Prostate gland (tissue), 2 donors: ENCODE measurements around the gene RARA. TPM values are rescaled to one million over a fixed set of nuclear protein-coding genes. Genes with fewer than 3 reads are reported as not detected.

Experiments
- DNase-seq: peaks from one replicate; pipeline ENCODE4 v3.0.0-alpha.2; 2019; ENCODE audit warnings: low spot score
- H3K27ac ChIP-seq, 2 donors: fragments of 200-600 bp; sonication (generic); 2 replicates each; pipeline ENCODE4 v1.5.1; 2017 to 2019
- H3K27me3 ChIP-seq: fragments of 200-600 bp; sonication (generic); replicated peaks from 2 replicates; pipeline ENCODE4 v1.5.1; 2019; ENCODE audit not compliant: insufficient read depth
- H3K36me3 ChIP-seq, 2 donors: fragments of 200-600 bp; sonication (generic); 1 replicate in 1 of 2; 2 replicates in 1 of 2; pipeline versions ENCODE4 v1.5.1 to v1.8.1; 2017 to 2019
- H3K4me1 ChIP-seq: fragments of 200-600 bp; sonication (generic); replicated peaks from 2 replicates; pipeline ENCODE4 v1.5.1; 2019
- H3K4me3 ChIP-seq, 2 donors: fragments of 200-600 bp; sonication (generic); 2 replicates each; pipeline ENCODE4 v1.5.1; 2017 to 2019
- H3K9me3 ChIP-seq: fragments of 200-600 bp; sonication (generic); 2 replicates; pipeline ENCODE4 v1.5.1; 2017
- POLR2A ChIP-seq: fragments of 450-650 bp; IDR thresholded peaks from one replicate; pipeline ENCODE4 v1.6.1; 2016; ENCODE audit warnings: antibody characterized with exemption, mild to moderate bottlenecking
- POLR2AphosphoS5 ChIP-seq: sonication (generic); formaldehyde crosslinking; IDR thresholded peaks from one replicate; pipeline ENCODE4 v1.6.1; 2017; ENCODE audit warnings: antibody characterized with exemption
- WGBS: methylation state at CpG from one replicate; pipeline ENCODE4 v1.1.5; 2018; 5-methylcytosine and 5-hydroxymethylcytosine counted together
- intact Hi-C: fragments of 100-400 bp; cut with DNase I; formaldehyde crosslinking; loops from one replicate; pipeline ENCODE4 v1.14.2; 2022
- total RNA-seq, 2 donors: library from RNA; depleted of rRNA; stranded (reverse); fragments of >200 nt; gene quantifications; one replicate each; pipeline ENCODE4 v1.1.0, GENCODE V29; 2016
- TF ChIP-seq, protein P1 (sequence below), 4 experiments: fragments of 200-600 bp in 2 of 4; fragments of 450-650 bp in 2 of 4; sonication (generic) in 2 of 4; IDR thresholded peaks; 1 replicate in 3 of 4; 2 replicates in 1 of 4; pipeline ENCODE4 v1.5.1; 2016 to 2019; ENCODE audit warnings: antibody characterized with exemption in 4 of 4, mild to moderate bottlenecking in 2 of 4, moderate library complexity in 2 of 4

The RARA gene
- total RNA-seq, 2 donors from 2014 or later: 24.4 to 70.6 TPM

DNA sequence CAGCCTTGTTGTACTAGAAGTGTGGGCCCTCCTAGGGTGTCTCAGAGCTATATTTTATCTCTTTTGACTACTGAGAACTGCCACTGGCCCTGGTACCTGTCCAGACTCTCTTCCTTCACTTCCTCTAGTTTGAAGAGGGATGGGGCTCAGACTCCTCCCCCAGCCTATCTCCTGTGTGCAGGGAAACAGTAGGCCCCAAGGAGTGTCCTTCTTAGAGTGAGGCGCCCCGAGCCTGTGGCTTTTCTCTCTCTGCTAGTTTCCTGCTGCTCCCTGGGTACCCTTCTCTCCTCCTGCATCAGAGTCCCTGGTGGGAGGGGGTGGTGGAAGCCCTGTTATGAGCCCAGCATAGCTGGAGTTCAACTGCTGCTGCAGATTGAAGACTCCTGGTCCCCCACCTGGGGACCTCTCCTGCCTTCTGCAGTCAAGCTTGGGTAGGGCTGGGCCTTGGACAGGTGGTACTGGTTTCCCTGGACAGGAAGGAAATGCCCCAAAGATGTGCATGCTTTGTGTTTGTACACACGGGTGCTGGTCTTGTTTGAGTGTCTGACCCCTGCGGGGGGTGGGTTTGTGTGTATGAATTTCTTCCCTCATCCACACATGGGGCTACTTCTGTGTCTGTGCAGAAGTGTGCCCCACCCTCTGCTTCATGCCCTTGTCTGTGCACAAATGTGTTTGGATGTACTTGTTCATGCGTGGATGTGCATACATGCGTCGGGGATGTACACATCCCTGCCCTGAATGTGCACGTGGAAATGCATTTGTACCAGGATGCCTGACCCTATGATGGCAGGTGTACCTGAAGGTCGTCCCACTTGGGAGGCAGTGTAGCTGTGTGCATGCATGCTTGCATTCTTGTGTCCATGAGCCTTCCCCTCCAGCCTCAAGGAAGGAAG, 6.9 kb downstream of the RARA start:
- Histone ChIP-seq H3K4me3 (peak overlapping the region in 1 of 2 donors; percentile 98), H3K36me3 (no peaks in the 10 kb centered on the region), H3K27ac (peak overlapping the region; percentile 82 to 83), H3K27me3 (no peaks in the 10 kb centered on the region), H3K4me1 (peaks cover 31% of the 10 kb centered on the region), H3K9me3 (no peaks in the 10 kb centered on the region)
- intact Hi-C loops: loop anchor here (10.0 kb wide), 1 partner anchor 99 kb away; the partner anchor contains the start of gene TOP2A
- WGBS: 49% methylated on average over 9 of the region's 9 CpGs
- TF ChIP-seq, protein P1, sequence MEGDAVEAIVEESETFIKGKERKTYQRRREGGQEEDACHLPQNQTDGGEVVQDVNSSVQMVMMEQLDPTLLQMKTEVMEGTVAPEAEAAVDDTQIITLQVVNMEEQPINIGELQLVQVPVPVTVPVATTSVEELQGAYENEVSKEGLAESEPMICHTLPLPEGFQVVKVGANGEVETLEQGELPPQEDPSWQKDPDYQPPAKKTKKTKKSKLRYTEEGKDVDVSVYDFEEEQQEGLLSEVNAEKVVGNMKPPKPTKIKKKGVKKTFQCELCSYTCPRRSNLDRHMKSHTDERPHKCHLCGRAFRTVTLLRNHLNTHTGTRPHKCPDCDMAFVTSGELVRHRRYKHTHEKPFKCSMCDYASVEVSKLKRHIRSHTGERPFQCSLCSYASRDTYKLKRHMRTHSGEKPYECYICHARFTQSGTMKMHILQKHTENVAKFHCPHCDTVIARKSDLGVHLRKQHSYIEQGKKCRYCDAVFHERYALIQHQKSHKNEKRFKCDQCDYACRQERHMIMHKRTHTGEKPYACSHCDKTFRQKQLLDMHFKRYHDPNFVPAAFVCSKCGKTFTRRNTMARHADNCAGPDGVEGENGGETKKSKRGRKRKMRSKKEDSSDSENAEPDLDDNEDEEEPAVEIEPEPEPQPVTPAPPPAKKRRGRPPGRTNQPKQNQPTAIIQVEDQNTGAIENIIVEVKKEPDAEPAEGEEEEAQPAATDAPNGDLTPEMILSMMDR (IDR thresholded peaks at IDR 0.05): no peak
- TF ChIP-seq POLR2A (no peak), POLR2AphosphoS5 (no peak)
- DNase-seq: no peak

DNA sequence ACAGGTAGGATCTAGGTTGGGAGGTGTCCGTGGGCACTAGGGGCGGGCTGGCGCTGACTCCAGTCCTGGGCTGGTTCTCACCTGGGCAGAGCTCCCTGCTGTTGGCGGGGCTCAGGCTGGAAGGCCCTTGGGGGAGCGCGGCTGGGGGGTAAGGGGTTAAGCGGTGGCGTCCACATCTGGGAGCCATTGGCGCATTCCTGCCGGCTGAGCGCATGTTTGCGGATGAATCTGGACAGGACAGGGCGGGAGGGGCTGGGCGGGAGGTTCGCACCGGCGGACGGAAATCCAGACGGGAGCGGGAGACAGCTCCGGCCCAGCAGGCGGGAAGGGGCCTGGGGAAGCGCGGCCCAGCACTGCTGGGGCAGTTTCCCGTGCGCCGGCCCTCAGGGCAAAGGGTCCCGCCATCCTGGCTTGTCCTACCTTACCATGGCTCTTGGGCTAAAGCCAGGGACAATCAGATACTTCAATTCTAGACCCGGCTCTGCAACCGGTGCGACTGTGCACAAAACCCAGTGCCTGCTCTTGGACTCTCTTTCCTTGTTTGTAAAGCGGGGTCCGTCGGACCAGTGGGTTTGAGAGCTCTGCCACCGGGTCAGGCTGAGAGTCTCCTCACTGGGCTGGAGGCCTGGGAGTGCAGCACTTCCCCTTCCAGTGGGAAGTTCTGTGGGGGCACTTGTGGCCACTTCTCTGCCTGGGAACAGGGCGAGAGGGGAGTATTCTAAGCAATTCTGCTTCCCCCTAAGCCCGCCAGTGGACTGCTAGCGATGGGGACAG, 7.8 kb downstream of the RARA start:
- peak overlapping the region; percentile 6 to 98 for H3K4me3 ChIP-seq
- intact Hi-C loops: loop anchor here (10.0 kb wide), 1 partner anchor 98 kb away; the partner anchor contains the start of gene TOP2A
- no peak for TF ChIP-seq POLR2A
- TF ChIP-seq, protein P1 (IDR thresholded peaks at IDR 0.05): peak in 1 of 4 experiments; percentile 11
- peak; percentile 30 for TF ChIP-seq POLR2AphosphoS5
- H3K9me3 ChIP-seq: no peaks in the 10 kb centered on the region
- 7% methylated on average over 32 of the region's 38 CpGs for WGBS
- peak overlapping the region; percentile 82 to 83 for H3K27ac ChIP-seq
- peaks cover 36% of the 10 kb centered on the region for H3K4me1 ChIP-seq
- no peaks in the 10 kb centered on the region for H3K27me3 ChIP-seq
- peak; percentile 56 for DNase-seq
- no peaks in the 10 kb centered on the region for H3K36me3 ChIP-seq

DNA sequence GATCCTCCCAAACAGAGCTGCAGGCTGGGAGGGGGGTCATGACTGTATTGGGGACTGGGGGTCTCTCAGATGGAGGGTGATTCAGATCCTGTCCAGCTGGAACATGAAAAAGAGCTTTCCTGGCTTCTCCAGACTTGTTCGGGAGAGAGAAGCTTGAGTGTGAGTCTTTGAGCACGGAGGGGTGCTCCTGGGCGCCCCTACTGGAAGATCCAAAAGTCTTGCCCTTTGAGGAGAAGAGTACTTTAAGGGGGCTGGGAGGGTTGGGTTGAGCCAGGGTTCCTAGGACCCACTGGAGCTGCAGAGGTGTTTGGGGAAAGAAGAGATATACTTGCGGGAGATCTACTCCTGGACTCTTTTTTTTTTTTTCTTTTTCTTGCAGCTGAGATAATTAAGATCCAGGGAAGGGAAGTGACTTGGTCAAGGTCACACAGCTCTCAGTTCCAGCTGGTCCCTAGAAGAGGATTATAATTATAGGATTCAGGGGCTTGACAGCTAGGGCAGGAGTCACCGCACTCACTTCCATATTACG, 8.4 kb downstream of the RARA start:
- intact Hi-C loops: loop anchor here (10.0 kb wide), 1 partner anchor 97 kb away; the partner anchor contains the start of gene TOP2A
- DNase-seq: no peak
- peak overlapping the region; percentile 82 to 83 for H3K27ac ChIP-seq
- peaks cover 41% of the 10 kb centered on the region for H3K4me1 ChIP-seq
- peak overlapping the region; percentile 89 to 98 for H3K4me3 ChIP-seq
- TF ChIP-seq, protein P1 (IDR thresholded peaks at IDR 0.05): peak in 2 of 4 experiments; percentile 27 to 29
- TF ChIP-seq POLR2AphosphoS5 (no peak), POLR2A (no peak)
- no peaks in the 10 kb centered on the region for H3K36me3 ChIP-seq
- H3K27me3 ChIP-seq: no peaks in the 10 kb centered on the region
- no peaks in the 10 kb centered on the region for H3K9me3 ChIP-seq
- WGBS: 13% methylated on average over 6 of the region's 6 CpGs

DNA sequence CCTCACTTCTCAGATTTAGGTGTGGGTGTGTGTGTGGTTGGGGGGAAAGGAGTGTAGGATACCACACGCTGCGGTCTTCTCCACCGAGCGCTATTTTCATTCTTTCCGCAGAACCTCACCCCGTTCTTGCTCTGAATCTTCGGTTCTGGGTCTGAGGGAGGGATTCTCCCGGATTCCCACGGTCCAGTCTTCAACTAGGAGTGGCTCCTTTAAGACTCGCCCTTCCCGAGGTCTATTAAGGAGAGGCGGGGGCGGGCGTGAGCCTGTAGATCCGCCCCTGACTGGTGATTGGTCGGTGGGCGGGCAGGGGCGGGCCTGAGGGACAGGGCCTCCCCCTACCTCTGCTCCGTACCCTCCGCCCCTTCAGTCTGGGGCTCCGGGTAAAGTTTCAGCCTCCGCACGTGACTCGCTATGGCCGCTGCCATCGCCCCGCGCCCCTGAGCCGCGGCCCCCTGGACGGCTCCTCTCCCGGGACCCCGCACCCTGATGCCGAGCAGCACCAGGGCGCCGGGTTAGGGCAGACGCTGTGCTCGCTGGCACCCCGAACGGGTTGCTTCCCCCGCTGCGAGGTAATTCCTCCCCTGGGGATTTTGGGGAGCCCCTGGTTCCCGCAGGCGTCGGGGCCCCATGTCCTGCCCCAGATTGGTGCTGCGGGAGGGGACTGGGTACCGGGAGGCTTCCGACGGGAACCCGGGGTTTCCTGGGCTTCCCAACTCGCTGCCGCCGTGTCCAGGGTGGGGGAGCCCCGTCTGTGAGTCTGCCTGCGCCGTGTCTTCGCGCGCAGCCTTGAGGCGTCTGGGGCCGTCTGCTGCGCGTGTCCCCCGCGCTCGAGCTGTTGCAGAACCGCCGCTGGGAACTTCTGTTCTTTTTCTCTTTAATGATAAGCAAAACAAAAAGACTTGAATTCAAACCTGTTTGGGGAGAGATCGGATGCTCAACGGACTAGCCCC, 9.2 kb downstream of the RARA start:
- Histone ChIP-seq H3K27ac (peak overlapping the region; percentile 82 to 83), H3K4me1 (peaks cover 41% of the 10 kb centered on the region), H3K36me3 (no peaks in the 10 kb centered on the region), H3K27me3 (no peaks in the 10 kb centered on the region), H3K9me3 (no peaks in the 10 kb centered on the region), H3K4me3 (peak overlapping the region; percentile 89 to 98)
- WGBS: under 1% methylated on average over 49 of the region's 70 CpGs
- intact Hi-C loops: loop anchor here (10.0 kb wide), 1 partner anchor 97 kb away; the partner anchor contains the start of gene TOP2A
- DNase-seq: peak; percentile 98
- TF ChIP-seq, protein P1 (IDR thresholded peaks at IDR 0.05): peak in 1 of 4 experiments; percentile 9
- peak; percentile 83 for TF ChIP-seq POLR2A
- TF ChIP-seq POLR2AphosphoS5: peak; percentile 97
